Measurements from ENCODE around the gene SIDT1. TPM values are rescaled to one million over a fixed set of nuclear protein-coding genes. Genes with fewer than 3 reads are reported as not detected.

SIDT1 gene
- total and polyA plus RNA-seq, 8 donors, result 0.81 to 142 (median 14.5) TPM

- peaks cover 15 to 49% (median 32%) of the 10 kb centered on the region in 4 donors for H3K4me1 ChIP-seq
- peak overlapping the region in 3 of 4 donors; percentile 53 to 87 (median 68) for H3K4me3 ChIP-seq
- intact Hi-C loops (cut with DNase I; ENCODE audit: low total_unique reads), result no loop called here
- H3K27me3 ChIP-seq, result peaks cover 0 to 20% (median 5%) of the 10 kb centered on the region in 3 donors
- H3K36me3 ChIP-seq, result no peaks in the 10 kb centered on the region
- TF ChIP-seq POLR2A (IDR thresholded peaks at IDR 0.05), result no peak
- TF ChIP-seq POLR2AphosphoS5 (IDR thresholded peaks at IDR 0.05), result no peak
- TF ChIP-seq CTCF (IDR thresholded peaks at IDR 0.05), result no peak
- no peak for TF ChIP-seq EP300 (IDR thresholded peaks at IDR 0.05)
- H3K9me3 ChIP-seq, result no peaks in the 10 kb centered on the region
- H3K27ac ChIP-seq, result no peak overlapping the region
- no peak for DNase-seq
- 77 to 83% (median 78%) methylated on average over 4 of the region's 4 CpGs for WGBS, 5 donors
These were observed 2.0 kb downstream of the SIDT1 start for GRCh38 chr3:113534365-113534764.

- intact Hi-C loops (cut with DNase I; ENCODE audit: low total_unique reads), result no loop called here
- no peak for DNase-seq
- no peaks in the 10 kb centered on the region for H3K36me3 ChIP-seq
- peaks cover 15 to 49% (median 32%) of the 10 kb centered on the region in 4 donors for H3K4me1 ChIP-seq
- peak in 1 of 7 experiments; percentile 21 for TF ChIP-seq CTCF (IDR thresholded peaks at IDR 0.05)
- TF ChIP-seq POLR2A (IDR thresholded peaks at IDR 0.05), result no peak
- no peaks in the 10 kb centered on the region for H3K9me3 ChIP-seq
- WGBS, 5 donors, result 57 to 88% (median 85%) methylated on average over 5 of the region's 5 CpGs
- peak overlapping the region in 2 of 5 donors; percentile 30 to 66 for H3K27ac ChIP-seq
- H3K27me3 ChIP-seq, result peaks cover 0 to 20% (median 5%) of the 10 kb centered on the region in 3 donors
- H3K4me3 ChIP-seq, result no peak overlapping the region
These were observed 3.5 kb downstream of the SIDT1 start for GRCh38 chr3:113535898-113536297.

GRCh38 chr3:113536627-113537101 lies 4.3 kb downstream of the SIDT1 start:
- intact Hi-C loops (cut with DNase I; ENCODE audit: low total_unique reads), result no loop called here
- DNase-seq, result peak in 1 of 2 donors; percentile 72

GRCh38 chr3:113537155-113537554 lies 4.8 kb downstream of the SIDT1 start:
- H3K27me3 ChIP-seq, result peaks cover 0 to 20% (median 5%) of the 10 kb centered on the region in 3 donors
- peaks cover 0 to 8% (median 0%) of the 10 kb centered on the region in 4 donors for H3K9me3 ChIP-seq
- peaks cover 15 to 40% (median 32%) of the 10 kb centered on the region in 4 donors for H3K4me1 ChIP-seq
- TF ChIP-seq POLR2AphosphoS5 (IDR thresholded peaks at IDR 0.05) (no peak), EP300 (IDR thresholded peaks at IDR 0.05) (no peak), POLR2A (IDR thresholded peaks at IDR 0.05) (no peak), CTCF (IDR thresholded peaks at IDR 0.05) (no peak)
- intact Hi-C loops (cut with DNase I; ENCODE audit: low total_unique reads), result no loop called here
- no peak for DNase-seq
- peak overlapping the region in 2 of 5 donors; percentile 30 to 66 for H3K27ac ChIP-seq
- H3K4me3 ChIP-seq, result no peak overlapping the region
- no peaks in the 10 kb centered on the region for H3K36me3 ChIP-seq

More at GRCh38 chr3:113536627-113537101, 4.3 kb downstream of the SIDT1 start:
- H3K9me3 ChIP-seq, result peaks cover 0 to 5% (median 0%) of the 10 kb centered on the region in 4 donors
- no peak overlapping the region for H3K4me3 ChIP-seq
- H3K27me3 ChIP-seq, result peaks cover 0 to 20% (median 5%) of the 10 kb centered on the region in 3 donors
- H3K4me1 ChIP-seq, result peaks cover 15 to 45% (median 32%) of the 10 kb centered on the region in 4 donors
- peak overlapping the region in 3 of 5 donors; percentile 30 to 66 (median 42) for H3K27ac ChIP-seq
- no peaks in the 10 kb centered on the region for H3K36me3 ChIP-seq
- TF ChIP-seq CTCF (IDR thresholded peaks at IDR 0.05) (no peak), EP300 (IDR thresholded peaks at IDR 0.05) (no peak), POLR2A (IDR thresholded peaks at IDR 0.05) (no peak), POLR2AphosphoS5 (IDR thresholded peaks at IDR 0.05) (no peak)

All from stomach (tissue), 9 donors.